Measurements from ENCODE around the gene ONECUT3.
"Not testable (repeated sequence)": the region's sequence is repeated elsewhere in the genome, so short reads cannot be mapped to it uniquely, and the experiment has no call there.

Gene ONECUT3

GRCh38 chr19:1752757-1753728 lies at the start of gene ONECUT3:
Gene ONECUT3, plus strand, starts transcription at chr19:1753506. Its CDS starts 157 bp downstream, at chr19:1753663.
- no peak for DNase-seq (ENCODE audit: low spot score)
- TF ChIP-seq CTCF (IDR thresholded peaks at IDR 0.05; ENCODE audit: extremely low read depth, missing control alignments) = no peak

GRCh38 chr19:1704339-1704738 lies 49.0 kb upstream of the ONECUT3 start:
- no peak for TF ChIP-seq CTCF (IDR thresholded peaks at IDR 0.05; ENCODE audit: extremely low read depth, missing control alignments)
- no peak for DNase-seq (ENCODE audit: low spot score)

DNA sequence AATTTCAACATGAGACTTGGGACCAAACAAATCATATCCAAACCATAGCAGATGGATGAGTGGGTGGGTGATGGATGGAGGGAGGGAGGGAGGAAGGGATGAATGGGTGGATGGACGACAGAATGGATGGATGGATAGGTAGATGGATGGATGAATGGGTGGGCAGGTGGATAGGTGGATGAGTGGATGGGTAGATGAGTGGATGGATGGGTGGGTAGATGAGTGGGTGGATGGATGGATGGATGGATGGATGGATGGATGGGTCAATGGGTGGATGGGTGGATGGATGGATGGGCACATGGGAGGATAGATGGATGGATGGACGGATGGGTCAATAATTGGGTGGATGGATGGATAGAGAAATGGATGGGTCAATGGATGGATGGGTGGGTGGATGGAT lies 47.9 kb upstream of the ONECUT3 start:
- no peak for TF ChIP-seq CTCF (IDR thresholded peaks at IDR 0.05; ENCODE audit: extremely low read depth, missing control alignments)
- DNase-seq (ENCODE audit: low spot score) = no peak

GRCh38 chr19:1706646-1707045 lies 46.7 kb upstream of the ONECUT3 start:
- not testable (repeated sequence) for DNase-seq (ENCODE audit: low spot score)

- no peak for TF ChIP-seq CTCF (IDR thresholded peaks at IDR 0.05; ENCODE audit: extremely low read depth, missing control alignments)
- no peak for DNase-seq (ENCODE audit: low spot score)
Measured at GRCh38 chr19:1707240-1707639, 46.1 kb upstream of the ONECUT3 start.

DNA sequence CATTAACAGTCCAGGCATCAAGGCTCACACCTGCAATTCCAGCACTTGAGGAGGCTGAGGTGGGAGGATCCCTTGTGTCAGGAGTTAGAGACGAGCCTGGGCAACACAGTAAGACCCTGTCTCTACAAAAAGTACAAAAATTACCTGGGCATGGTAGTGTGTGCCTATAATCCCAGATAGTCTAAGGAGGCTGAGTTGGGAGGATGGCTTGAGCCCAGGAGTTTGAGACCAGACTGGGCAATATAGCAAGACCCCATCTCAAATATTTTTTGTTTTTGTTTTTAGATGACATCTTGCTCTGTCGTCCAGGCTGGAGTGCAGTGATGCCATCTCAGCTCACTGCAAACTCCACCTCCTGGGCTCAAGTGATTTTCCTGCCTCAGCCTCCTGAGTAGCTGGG lies 40.1 kb upstream of the ONECUT3 start:
- DNase-seq (ENCODE audit: low spot score) = no peak
- no peak for TF ChIP-seq CTCF (IDR thresholded peaks at IDR 0.05; ENCODE audit: extremely low read depth, missing control alignments)

GRCh38 chr19:1715540-1715939 lies 37.8 kb upstream of the ONECUT3 start:
- no peak for DNase-seq (ENCODE audit: low spot score)
- no peak for TF ChIP-seq CTCF (IDR thresholded peaks at IDR 0.05; ENCODE audit: extremely low read depth, missing control alignments)
